Measurements from ENCODE around the gene ZNF548.

The ZNF548 gene

GRCh38 chr19:57355916-57356315, 33.7 kb upstream of the ZNF548 start:
- no peak for TF ChIP-seq CTCF (IDR thresholded peaks at IDR 0.05; ENCODE audit: insufficient read depth, low read length, poor library complexity, severe bottlenecking)

GRCh38 chr19:57357406-57357805, 32.2 kb upstream of the ZNF548 start:
- TF ChIP-seq CTCF (IDR thresholded peaks at IDR 0.05; ENCODE audit: insufficient read depth, low read length, poor library complexity, severe bottlenecking) = no peak

More at GRCh38 chr19:57355916-57356315, 33.7 kb upstream of the ZNF548 start:
- Histone ChIP-seq H3K27me3 (replicated peaks; ENCODE audit: control insufficient read depth, insufficient read depth, low read length) (no peaks in the 10 kb centered on the region), H3K36me3 (ENCODE audit: control insufficient read depth, insufficient read depth, low read length) (peaks cover 29% of the 10 kb centered on the region), H3K4me3 (replicated peaks; ENCODE audit: low read depth, low read length) (no peak overlapping the region)
- no peak for DNase-seq (ENCODE audit: extremely low read depth, insufficient read length)

GRCh38 chr19:57359300-57359699, 30.4 kb upstream of the ZNF548 start:
- no peak for DNase-seq (ENCODE audit: extremely low read depth, insufficient read length)
- TF ChIP-seq CTCF (IDR thresholded peaks at IDR 0.05; ENCODE audit: insufficient read depth, low read length, poor library complexity, severe bottlenecking) = no peak
- Histone ChIP-seq H3K4me3 (replicated peaks; ENCODE audit: low read depth, low read length) (no peak overlapping the region), H3K27me3 (replicated peaks; ENCODE audit: control insufficient read depth, insufficient read depth, low read length) (no peaks in the 10 kb centered on the region), H3K36me3 (ENCODE audit: control insufficient read depth, insufficient read depth, low read length) (peaks cover 29% of the 10 kb centered on the region)

More at GRCh38 chr19:57357406-57357805, 32.2 kb upstream of the ZNF548 start:
- Histone ChIP-seq H3K4me3 (replicated peaks; ENCODE audit: low read depth, low read length) (no peak overlapping the region), H3K27me3 (replicated peaks; ENCODE audit: control insufficient read depth, insufficient read depth, low read length) (no peaks in the 10 kb centered on the region), H3K36me3 (ENCODE audit: control insufficient read depth, insufficient read depth, low read length) (peaks cover 29% of the 10 kb centered on the region)
- no peak for DNase-seq (ENCODE audit: extremely low read depth, insufficient read length)

- no peak for DNase-seq (ENCODE audit: extremely low read depth, insufficient read length)
- Histone ChIP-seq H3K4me3 (replicated peaks; ENCODE audit: low read depth, low read length) (no peak overlapping the region; the same call in 1 of the 2 replicates), H3K36me3 (ENCODE audit: control insufficient read depth, insufficient read depth, low read length) (peaks cover 10% of the 10 kb centered on the region), H3K27me3 (replicated peaks; ENCODE audit: control insufficient read depth, insufficient read depth, low read length) (no peaks in the 10 kb centered on the region)
- TF ChIP-seq CTCF (IDR thresholded peaks at IDR 0.05; ENCODE audit: insufficient read depth, low read length, poor library complexity, severe bottlenecking) = no peak
Observed at GRCh38 chr19:57362419-57362818, 27.2 kb upstream of the ZNF548 start.

- no peak for TF ChIP-seq CTCF (IDR thresholded peaks at IDR 0.05; ENCODE audit: insufficient read depth, low read length, poor library complexity, severe bottlenecking)
- peak; percentile 99 for DNase-seq (ENCODE audit: extremely low read depth, insufficient read length)
- Histone ChIP-seq H3K27me3 (replicated peaks; ENCODE audit: control insufficient read depth, insufficient read depth, low read length) (no peaks in the 10 kb centered on the region), H3K4me3 (replicated peaks; ENCODE audit: low read depth, low read length) (peak within 1 kb of the TSS; percentile 83), H3K36me3 (ENCODE audit: control insufficient read depth, insufficient read depth, low read length) (peaks cover 5% of the 10 kb centered on the region)
Observed at GRCh38 chr19:57362997-57363687, 26.5 kb upstream of the ZNF548 start, which contains the start of the genes TRAPPC2B and ZNF547. TSS of gene TRAPPC2B (plus strand) at chr19:57363551. CDS start at chr19:57364834, 1,283 bp downstream. TSS of gene ZNF547 (plus strand) at chr19:57363551. CDS start at chr19:57368556, 5,005 bp downstream.

Measured in GM06990 (cell line).